ENCODE data around the gene F11. TPM values are rescaled to one million over a fixed set of nuclear protein-coding genes. Genes with fewer than 3 reads are reported as not detected.

The F11 gene
- total and polyA plus RNA-seq, 2 donors (not counting 1 experiment from before 2014, with no cell fraction given): 0.06 TPM; not detected in 1

DNA sequence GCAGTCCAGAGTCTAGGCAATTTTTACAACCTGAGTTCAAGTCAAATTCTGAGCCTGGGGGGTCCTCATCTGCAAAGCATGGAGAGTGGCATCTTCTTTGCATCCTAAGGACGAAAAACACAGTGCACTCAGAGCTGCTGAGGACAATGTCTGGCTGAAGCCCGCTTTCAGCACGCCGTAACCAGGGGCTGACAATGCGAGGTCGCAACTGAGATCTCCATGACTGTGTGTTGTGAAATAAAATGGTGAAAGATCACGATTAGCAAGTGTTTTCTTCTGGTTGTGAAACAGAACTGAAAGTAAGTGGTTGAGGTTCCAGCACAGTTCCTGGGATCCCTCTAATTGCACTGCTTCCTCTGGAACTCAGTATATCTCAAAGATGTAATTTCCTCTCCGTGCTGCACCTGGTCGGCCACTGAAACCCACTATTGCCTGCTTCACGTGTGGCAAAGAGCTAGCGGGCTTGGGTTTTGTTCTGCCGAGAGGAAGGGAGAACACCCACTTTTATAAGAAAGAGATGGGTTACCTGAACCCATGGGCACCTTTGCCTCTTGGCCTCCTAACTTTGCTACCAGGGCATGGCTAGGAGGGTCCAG lies 7.7 kb upstream of the F11 start:
- no peak overlapping the region for H2AFZ ChIP-seq (ENCODE audit: insufficient read depth, low read depth, low read length, poor library complexity, severe bottlenecking)
- no peaks in the 10 kb centered on the region for H4K20me1 ChIP-seq (ENCODE audit: control insufficient read depth, insufficient read depth, low read length, poor library complexity, severe bottlenecking)
- CTCF ChIA-PET: no interaction called here
- no peak overlapping the region for H3K4me3 Mint-ChIP-seq
- TF ChIP-seq, protein P1, sequence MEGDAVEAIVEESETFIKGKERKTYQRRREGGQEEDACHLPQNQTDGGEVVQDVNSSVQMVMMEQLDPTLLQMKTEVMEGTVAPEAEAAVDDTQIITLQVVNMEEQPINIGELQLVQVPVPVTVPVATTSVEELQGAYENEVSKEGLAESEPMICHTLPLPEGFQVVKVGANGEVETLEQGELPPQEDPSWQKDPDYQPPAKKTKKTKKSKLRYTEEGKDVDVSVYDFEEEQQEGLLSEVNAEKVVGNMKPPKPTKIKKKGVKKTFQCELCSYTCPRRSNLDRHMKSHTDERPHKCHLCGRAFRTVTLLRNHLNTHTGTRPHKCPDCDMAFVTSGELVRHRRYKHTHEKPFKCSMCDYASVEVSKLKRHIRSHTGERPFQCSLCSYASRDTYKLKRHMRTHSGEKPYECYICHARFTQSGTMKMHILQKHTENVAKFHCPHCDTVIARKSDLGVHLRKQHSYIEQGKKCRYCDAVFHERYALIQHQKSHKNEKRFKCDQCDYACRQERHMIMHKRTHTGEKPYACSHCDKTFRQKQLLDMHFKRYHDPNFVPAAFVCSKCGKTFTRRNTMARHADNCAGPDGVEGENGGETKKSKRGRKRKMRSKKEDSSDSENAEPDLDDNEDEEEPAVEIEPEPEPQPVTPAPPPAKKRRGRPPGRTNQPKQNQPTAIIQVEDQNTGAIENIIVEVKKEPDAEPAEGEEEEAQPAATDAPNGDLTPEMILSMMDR (IDR thresholded peaks at IDR 0.05): no peak
- no peak for TF ChIP-seq EZH2 (IDR thresholded peaks at IDR 0.05; ENCODE audit: borderline replicate concordance, insufficient read depth, low read depth, low read length, poor library complexity, severe bottlenecking)
- no peaks in the 10 kb centered on the region for H3K79me2 ChIP-seq (ENCODE audit: control insufficient read depth, insufficient read depth, low read length)
- no peak overlapping the region for H3K27ac ChIP-seq (ENCODE audit: low read length in 2 of 2)
- no peaks in the 10 kb centered on the region for H3K9me3 Mint-ChIP-seq (ENCODE audit: insufficient read depth)
- no peaks in the 10 kb centered on the region for H3K27me3 ChIP-seq (replicated peaks in 1 of 4; ENCODE audit: control extremely low read depth in 1 of 4, control insufficient read depth in 3 of 4, insufficient read depth in 4 of 4, low read length in 3 of 4)
- intact Hi-C loops (cut with micrococcal nuclease): no loop called here
- POLR2A ChIA-PET: no interaction called here
- H3K9me3 ChIP-seq (ENCODE audit: control extremely low read depth in 1 of 3, control insufficient read depth in 2 of 3, insufficient read depth in 1 of 3, low read length in 2 of 3): no peaks in the 10 kb centered on the region
- H3K27me3 Mint-ChIP-seq: no peaks in the 10 kb centered on the region
- 93% methylated on average over 10 of the region's 12 CpGs for WGBS (ENCODE audit: insufficient coverage)
- H3K4me1 Mint-ChIP-seq: no peaks in the 10 kb centered on the region
- no peak overlapping the region for H3K9ac ChIP-seq (ENCODE audit: low read length)
- H3K4me2 ChIP-seq (replicated peaks; ENCODE audit: low read depth, low read length, poor library complexity, severe bottlenecking): no peak overlapping the region
- H3K4me1 ChIP-seq (ENCODE audit: control insufficient read depth in 2 of 2, insufficient read depth in 2 of 2, low read length in 2 of 2): no peaks in the 10 kb centered on the region
- ATAC-seq (ENCODE audit: low read depth): no peak
- no peak for DNase-seq
- no peak overlapping the region for H3K27ac Mint-ChIP-seq
- H3K4me3 ChIP-seq (ENCODE audit: control extremely low read depth in 1 of 5, extremely low read depth in 1 of 5, insufficient read depth in 1 of 5, low read depth in 2 of 5, low read length in 4 of 5): no peak overlapping the region
- H3K36me3 ChIP-seq (replicated peaks in 1 of 2; ENCODE audit: control extremely low read depth in 1 of 2, control insufficient read depth in 1 of 2, extremely low read depth in 1 of 2, insufficient read depth in 2 of 2, low read length in 1 of 2): no peaks in the 10 kb centered on the region

DNA sequence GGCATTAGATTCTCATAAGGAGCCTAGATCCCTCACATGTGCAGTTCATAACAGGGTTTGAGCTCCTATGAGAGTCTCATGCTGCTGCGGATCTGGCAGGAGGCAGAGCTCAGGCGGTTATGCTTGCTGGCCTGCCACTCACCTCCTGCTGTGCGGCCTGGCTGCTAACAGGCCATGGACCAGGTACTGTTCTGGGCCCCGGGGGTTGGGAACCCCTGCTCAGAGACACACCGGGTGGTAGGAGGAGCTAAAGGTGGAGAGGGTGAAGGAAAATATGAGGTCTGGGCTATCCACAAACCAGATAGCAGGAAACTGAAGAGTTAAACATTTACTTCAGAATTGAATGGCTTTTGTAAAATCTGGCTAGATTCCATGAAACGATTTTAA lies 5.9 kb upstream of the F11 start:
- ChIA-PET POLR2A (no interaction called here), CTCF (no interaction called here)
- H3K27ac Mint-ChIP-seq: no peak overlapping the region
- TF ChIP-seq, protein P1 (IDR thresholded peaks at IDR 0.05): no peak
- TF ChIP-seq EZH2 (IDR thresholded peaks at IDR 0.05; ENCODE audit: borderline replicate concordance, insufficient read depth, low read depth, low read length, poor library complexity, severe bottlenecking): no peak
- H2AFZ ChIP-seq (ENCODE audit: insufficient read depth, low read depth, low read length, poor library complexity, severe bottlenecking): no peak overlapping the region
- no peaks in the 10 kb centered on the region for H3K9me3 ChIP-seq (ENCODE audit: control extremely low read depth in 1 of 3, control insufficient read depth in 2 of 3, insufficient read depth in 1 of 3, low read length in 2 of 3)
- no peaks in the 10 kb centered on the region for H3K4me1 Mint-ChIP-seq
- no peak overlapping the region for H3K27ac ChIP-seq (ENCODE audit: low read length in 2 of 2)
- no peak overlapping the region for H3K9ac ChIP-seq (ENCODE audit: low read length)
- WGBS (ENCODE audit: insufficient coverage): 96% methylated on average over 4 of the region's 6 CpGs
- no peak overlapping the region for H3K4me3 ChIP-seq (ENCODE audit: control extremely low read depth in 1 of 5, extremely low read depth in 1 of 5, insufficient read depth in 1 of 5, low read depth in 2 of 5, low read length in 4 of 5)
- H3K4me1 ChIP-seq (ENCODE audit: control insufficient read depth in 2 of 2, insufficient read depth in 2 of 2, low read length in 2 of 2): no peaks in the 10 kb centered on the region
- DNase-seq (no peak), ATAC-seq (ENCODE audit: low read depth) (no peak)
- no peaks in the 10 kb centered on the region for H3K9me3 Mint-ChIP-seq (ENCODE audit: insufficient read depth)
- H3K4me2 ChIP-seq (replicated peaks; ENCODE audit: low read depth, low read length, poor library complexity, severe bottlenecking): no peak overlapping the region
- no peaks in the 10 kb centered on the region for H3K79me2 ChIP-seq (ENCODE audit: control insufficient read depth, insufficient read depth, low read length)
- intact Hi-C loops (cut with micrococcal nuclease): no loop called here
- H3K36me3 ChIP-seq (replicated peaks in 1 of 2; ENCODE audit: control extremely low read depth in 1 of 2, control insufficient read depth in 1 of 2, extremely low read depth in 1 of 2, insufficient read depth in 2 of 2, low read length in 1 of 2): no peaks in the 10 kb centered on the region
- no peak overlapping the region for H3K4me3 Mint-ChIP-seq
- H3K27me3 Mint-ChIP-seq: no peaks in the 10 kb centered on the region
- H3K27me3 ChIP-seq (replicated peaks in 1 of 4; ENCODE audit: control extremely low read depth in 1 of 4, control insufficient read depth in 3 of 4, insufficient read depth in 4 of 4, low read length in 3 of 4): no peaks in the 10 kb centered on the region
- H4K20me1 ChIP-seq (ENCODE audit: control insufficient read depth, insufficient read depth, low read length, poor library complexity, severe bottlenecking): no peaks in the 10 kb centered on the region
